HCT116 (cell line): ENCODE measurements around the gene ODF4. TPM values are rescaled to one million over a fixed set of nuclear protein-coding genes. Genes with fewer than 3 reads are reported as not detected.

Experiments
- ATAC-seq: fragments of 200-7000 bp; cut with Tn5 transposase; 2 replicates; pipeline ENCODE4 v1.9.1; 2020; ENCODE audit warnings: mild to moderate bottlenecking, moderate library complexity
- BruUV-seq: library from RNA; stranded (reverse); fragments of 400-500 nt; replicated peaks from 2 replicates; lab custom pipeline; 2021; lab: Mats Ljungman, UMichigan
- CTCF ChIA-PET: fragments of 300-600 bp; sonication (Branson Sonifier 250); formaldehyde crosslinking; loops from one replicate; lab custom pipeline; 2021; ENCODE audit warnings: antibody characterized with exemption; lab: Charles Lee
- POLR2A ChIA-PET: fragments of 300-600, 350-600 bp; sonication (Branson Sonifier 250); formaldehyde crosslinking; loops from one replicate; lab custom pipeline; 2021; ENCODE audit warnings: antibody characterized with exemption; lab: Charles Lee
- RAD21 ChIA-PET, 2 experiments: fragments of 300-600 bp; sonication (Branson Sonifier 250); formaldehyde crosslinking; loops; one replicate each; lab custom pipeline; 2023; ENCODE audit warnings: low total read pairs in 2 of 2; ENCODE audit not compliant: uncharacterized antibody in 2 of 2, unreplicated experiment in 2 of 2, low non-redundant PET in 1 of 2; lab: Charles Lee
- DNase-seq: peaks from one replicate; pipeline ENCODE4 v3.0.0-alpha.2; 2010; ENCODE audit warnings: low read depth, low spot score
- H2AFZ ChIP-seq: fragments of 200-600 bp; shearing (Covaris generic), sonication (generic); 2 replicates; pipeline ENCODE4 v1.6.1; 2017; ENCODE audit warnings: low read depth, mixed run types, mixed read lengths, antibody characterized with exemption, low read length; ENCODE audit not compliant: poor library complexity, severe bottlenecking
- H3K27ac ChIP-seq: 2 replicates; pipeline ENCODE4 v1.5.1; 2012; ENCODE audit warnings: low read depth, low read length
- H3K27me3 ChIP-seq: fragments of 200-600 bp; sonication (generic); 2 replicates; pipeline ENCODE4 v1.6.1; 2016; ENCODE audit warnings: mixed run types, low read length, mixed read lengths; ENCODE audit not compliant: insufficient read depth
- H3K36me3 ChIP-seq, 2 experiments: fragments of 200-500 bp in 1 of 2; fragments of 200-600 bp in 1 of 2; sonication (Bioruptor generic) in 1 of 2; sonication (generic) in 1 of 2; 2 replicates each; pipeline versions ENCODE4 v1.5.1 to v1.6.1; 2014 to 2016; ENCODE audit warnings: low read length in 2 of 2, inconsistent platforms in 1 of 2, mixed read lengths in 1 of 2, mixed run types in 1 of 2; ENCODE audit not compliant: insufficient read depth in 2 of 2, control insufficient read depth in 1 of 2
- H3K4me1 ChIP-seq, 2 experiments: fragments of 200-600 bp in 1 of 2; sonication (generic) in 1 of 2; 2 replicates each; pipeline versions ENCODE4 v1.5.1 to v1.6.1; 2012 to 2017; ENCODE audit warnings: low read length in 2 of 2, inconsistent platforms in 1 of 2, mild to moderate bottlenecking in 1 of 2, mixed read lengths in 1 of 2, mixed run types in 1 of 2, moderate library complexity in 1 of 2; ENCODE audit not compliant: insufficient read depth in 2 of 2, control insufficient read depth in 1 of 2
- H3K4me2 ChIP-seq: fragments of 200-600 bp; sonication (generic); 2 replicates; pipeline ENCODE4 v1.6.1; 2017; ENCODE audit warnings: mixed run types, low read length, mixed read lengths
- H3K4me3 ChIP-seq, 2 experiments: fragments of 200-600 bp in 1 of 2; sonication (generic) in 1 of 2; replicated peaks in 1 of 2; 2 replicates each; pipeline ENCODE4 v1.5.1; 2011 to 2016; ENCODE audit warnings: low read length in 2 of 2, control low read depth in 1 of 2, low read depth in 1 of 2, mild to moderate bottlenecking in 1 of 2, mixed read lengths in 1 of 2, mixed run types in 1 of 2
- H3K79me2 ChIP-seq: fragments of 200-600 bp; sonication (generic); 2 replicates; pipeline ENCODE4 v1.6.1; 2017; ENCODE audit warnings: mild to moderate bottlenecking, mixed run types, low read length, moderate library complexity, mixed read lengths; ENCODE audit not compliant: insufficient read depth
- H3K9ac ChIP-seq: fragments of 200-600 bp; sonication (generic); 2 replicates; pipeline ENCODE4 v1.6.1; 2016; ENCODE audit warnings: low read length, mixed read lengths
- H3K9me2 ChIP-seq: fragments of 200-600 bp; sonication (generic), shearing (Covaris generic); 2 replicates; pipeline ENCODE4 v1.6.1; 2017; ENCODE audit warnings: mixed run types, mild to moderate bottlenecking, moderate library complexity; ENCODE audit not compliant: insufficient read depth
- H3K9me3 ChIP-seq, 2 experiments: fragments of 200-500 bp in 1 of 2; fragments of 200-600 bp in 1 of 2; sonication (Bioruptor generic) in 1 of 2; sonication (generic) in 1 of 2; 2 replicates each; pipeline ENCODE4 v1.6.1; 2014 to 2017; ENCODE audit warnings: low read length in 2 of 2, mixed read lengths in 2 of 2, inconsistent platforms in 1 of 2, low read depth in 1 of 2, mild to moderate bottlenecking in 1 of 2, mixed run types in 1 of 2, moderate library complexity in 1 of 2; ENCODE audit not compliant: control insufficient read depth in 1 of 2, insufficient read depth in 1 of 2
- H4K20me1 ChIP-seq: fragments of 200-600 bp; sonication (generic), shearing (Covaris generic); 2 replicates; pipeline ENCODE4 v1.6.1; 2017; ENCODE audit warnings: mixed run types, mild to moderate bottlenecking, moderate library complexity; ENCODE audit not compliant: insufficient read depth
- CTCF ChIP-seq, 3 experiments: fragments of 200-600 bp in 1 of 3; sonication (generic) in 1 of 3; IDR thresholded peaks in 2 of 3; conservative IDR thresholded peaks in 1 of 3; 2 replicates each; pipeline ENCODE4 v1.5.1; 2012 to 2017; ENCODE audit warnings: low read depth in 2 of 3, low read length in 2 of 3, antibody characterized with exemption in 1 of 3, borderline replicate concordance in 1 of 3, control low read depth in 1 of 3, mild to moderate bottlenecking in 1 of 3, mixed read lengths in 1 of 3, mixed run types in 1 of 3, moderate library complexity in 1 of 3; ENCODE audit not compliant: insufficient read depth in 1 of 3
- EGR1 ChIP-seq: IDR thresholded peaks from 2 replicates; pipeline ENCODE4 v1.6.1; 2012; ENCODE audit warnings: low read depth
- ELF1 ChIP-seq: IDR thresholded peaks from 2 replicates; pipeline ENCODE4 v1.6.1; 2012; ENCODE audit warnings: low read depth, borderline replicate concordance
- EZH2phosphoT487 ChIP-seq: fragments of 200-600 bp; IDR thresholded peaks from 2 replicates; pipeline ENCODE4 v1.6.1; 2018; ENCODE audit warnings: antibody characterized with exemption, borderline replicate concordance
- FOSL1 ChIP-seq: IDR thresholded peaks from 2 replicates; pipeline ENCODE4 v1.6.1; 2012; ENCODE audit warnings: low read depth
- JUND ChIP-seq: IDR thresholded peaks from 2 replicates; pipeline ENCODE4 v1.6.1; 2012
- POLR2A ChIP-seq: IDR thresholded peaks from 2 replicates; pipeline ENCODE4 v1.7.0; 2011; ENCODE audit warnings: borderline replicate concordance; ENCODE audit not compliant: insufficient read depth, insufficient read length; ENCODE audit errors: extremely low read depth
- POLR2AphosphoS5 ChIP-seq: IDR thresholded peaks from 2 replicates; pipeline ENCODE4 v1.6.1; 2011; ENCODE audit warnings: mild to moderate bottlenecking, low read depth, low read length, moderate library complexity
- SIN3A ChIP-seq: IDR thresholded peaks from 2 replicates; pipeline ENCODE4 v1.6.1; 2012; ENCODE audit warnings: low read depth
- SP1 ChIP-seq: IDR thresholded peaks from 2 replicates; pipeline ENCODE4 v1.6.1; 2012; ENCODE audit warnings: low read depth
- SRF ChIP-seq: IDR thresholded peaks from 2 replicates; pipeline ENCODE4 v1.6.1; 2012; ENCODE audit warnings: low read depth
- YY1 ChIP-seq: IDR thresholded peaks from 2 replicates; pipeline ENCODE4 v1.6.1; 2011; ENCODE audit warnings: low read length, low read depth, moderate library complexity, mild to moderate bottlenecking; ENCODE audit not compliant: insufficient replicate concordance; ENCODE audit errors: extremely low read depth
- ZFX ChIP-seq: fragments of 450-650 bp; IDR thresholded peaks from 2 replicates; pipeline ENCODE4 v1.6.1; 2017
- ZNF274 ChIP-seq: fragments of 200-500 bp; sonication (Bioruptor generic); IDR thresholded peaks from 2 replicates; pipeline ENCODE4 v1.6.1; 2014; ENCODE audit warnings: mild to moderate bottlenecking, low read depth, low read length, inconsistent platforms
- intact Hi-C: fragments of 100-400 bp; cut with micrococcal nuclease; formaldehyde crosslinking; loops from 2 replicates; pipeline ENCODE4 v1.10.0; 2022
- total RNA-seq: library from RNA; stranded (reverse); gene quantifications from one replicate; pipeline ENCODE4 v1.2.1, GENCODE V29; 2021; ENCODE audit not compliant: unreplicated experiment
- TF ChIP-seq, protein P1 (sequence below): IDR thresholded peaks from 2 replicates; pipeline ENCODE4 v1.6.1; 2012
- TF ChIP-seq, protein P2 (sequence below): IDR thresholded peaks from 2 replicates; pipeline ENCODE4 v1.6.1; 2011; ENCODE audit warnings: mild to moderate bottlenecking, low read length, moderate library complexity; ENCODE audit not compliant: insufficient replicate concordance; ENCODE audit errors: extremely low read depth

ODF4 gene
- total RNA-seq, 1 experiment from 2014 or later: not detected

DNA sequence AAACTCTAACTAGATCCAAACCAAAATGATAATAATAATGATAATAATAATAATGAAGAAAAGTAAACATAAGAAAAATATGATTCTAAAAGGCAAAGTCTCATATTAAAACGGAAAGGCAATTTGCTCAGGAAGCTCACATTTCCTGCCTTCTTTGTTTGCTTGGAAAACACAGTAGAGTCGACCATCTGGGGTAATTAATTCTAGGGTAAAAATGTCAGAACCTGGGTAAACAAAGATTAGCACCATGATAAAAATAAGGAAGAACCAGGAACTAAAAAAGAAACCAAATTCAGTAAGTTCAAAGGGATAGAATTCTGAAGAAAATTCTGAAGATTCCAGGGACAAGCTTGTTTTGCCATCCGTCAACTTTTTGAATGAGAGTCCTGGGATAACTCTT lies 20.6 kb downstream of the ODF4 start:
- no peak overlapping the region for H3K4me2 ChIP-seq
- H3K27ac ChIP-seq: no peak overlapping the region
- no peak overlapping the region for H3K9ac ChIP-seq
- no TSS peak for BruUV-seq
- no peaks in the 10 kb centered on the region for H3K9me2 ChIP-seq
- ATAC-seq (no peak), DNase-seq (no peak)
- no peak overlapping the region for H2AFZ ChIP-seq
- ChIA-PET CTCF (interaction anchor here (1.0 kb wide), 1 partner anchor 300 kb away, joined by 3 read pairs; no protein-coding TSS in a partner anchor), POLR2A (interaction anchor here (1.5 kb wide), 1 partner anchor 17 kb away, joined by 4 read pairs; the partner anchor contains the start of gene KRABD2), RAD21 (no interaction called here)
- no peaks in the 10 kb centered on the region for H3K36me3 ChIP-seq
- peaks cover 0 to 8% of the 10 kb centered on the region in 2 experiments; a peak in 1 of 4 replicates for H3K4me1 ChIP-seq
- no peaks in the 10 kb centered on the region for H3K27me3 ChIP-seq
- no peaks in the 10 kb centered on the region for H3K9me3 ChIP-seq
- H3K79me2 ChIP-seq: no peaks in the 10 kb centered on the region
- H3K4me3 ChIP-seq: no peak overlapping the region
- intact Hi-C loops: no loop called here
- no peaks in the 10 kb centered on the region for H4K20me1 ChIP-seq
- no peak for TF ChIP-seq SRF
- TF ChIP-seq JUND: no peak

DNA sequence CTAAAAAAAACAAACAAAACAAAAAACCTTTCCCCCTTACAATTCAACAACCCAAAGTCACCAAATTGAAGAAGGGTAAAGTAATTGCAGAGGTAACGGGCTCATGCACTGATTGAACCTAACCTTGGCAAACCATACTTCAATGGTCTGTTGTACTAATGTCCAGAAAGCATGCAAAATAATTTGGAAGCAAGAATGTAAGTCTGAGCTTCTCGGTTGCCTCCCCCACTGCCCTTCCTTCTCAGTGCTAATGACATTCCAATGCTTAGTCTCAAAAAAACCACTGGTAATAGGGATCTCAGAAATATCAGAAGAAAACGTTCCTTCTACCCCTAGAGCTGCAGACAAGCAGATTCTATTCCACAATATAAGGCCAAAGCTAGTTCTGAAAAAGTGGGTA lies 21.1 kb downstream of the ODF4 start:
- Histone ChIP-seq H3K27me3 (no peaks in the 10 kb centered on the region), H3K79me2 (no peaks in the 10 kb centered on the region), H3K4me3 (no peak overlapping the region), H3K36me3 (no peaks in the 10 kb centered on the region), H3K9ac (no peak overlapping the region), H3K27ac (no peak overlapping the region), H3K9me2 (no peaks in the 10 kb centered on the region), H3K9me3 (no peaks in the 10 kb centered on the region), H3K4me2 (no peak overlapping the region), H3K4me1 (peaks cover 0 to 8% of the 10 kb centered on the region in 2 experiments; a peak in 1 of 4 replicates), H2AFZ (no peak overlapping the region), H4K20me1 (no peaks in the 10 kb centered on the region)
- no peak for ATAC-seq
- DNase-seq: no peak
- RAD21 ChIA-PET: no interaction called here
- BruUV-seq: no TSS peak
- POLR2A ChIA-PET: interaction anchor here (1.5 kb wide), 1 partner anchor 16 kb away, joined by 4 read pairs; the partner anchor contains the start of gene KRABD2
- TF ChIP-seq ELF1: no peak
- no peak for TF ChIP-seq EZH2phosphoT487
- TF ChIP-seq ZNF274: no peak
- TF ChIP-seq, protein P1, sequence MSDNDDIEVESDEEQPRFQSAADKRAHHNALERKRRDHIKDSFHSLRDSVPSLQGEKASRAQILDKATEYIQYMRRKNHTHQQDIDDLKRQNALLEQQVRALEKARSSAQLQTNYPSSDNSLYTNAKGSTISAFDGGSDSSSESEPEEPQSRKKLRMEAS: no peak
- TF ChIP-seq, protein P2, sequence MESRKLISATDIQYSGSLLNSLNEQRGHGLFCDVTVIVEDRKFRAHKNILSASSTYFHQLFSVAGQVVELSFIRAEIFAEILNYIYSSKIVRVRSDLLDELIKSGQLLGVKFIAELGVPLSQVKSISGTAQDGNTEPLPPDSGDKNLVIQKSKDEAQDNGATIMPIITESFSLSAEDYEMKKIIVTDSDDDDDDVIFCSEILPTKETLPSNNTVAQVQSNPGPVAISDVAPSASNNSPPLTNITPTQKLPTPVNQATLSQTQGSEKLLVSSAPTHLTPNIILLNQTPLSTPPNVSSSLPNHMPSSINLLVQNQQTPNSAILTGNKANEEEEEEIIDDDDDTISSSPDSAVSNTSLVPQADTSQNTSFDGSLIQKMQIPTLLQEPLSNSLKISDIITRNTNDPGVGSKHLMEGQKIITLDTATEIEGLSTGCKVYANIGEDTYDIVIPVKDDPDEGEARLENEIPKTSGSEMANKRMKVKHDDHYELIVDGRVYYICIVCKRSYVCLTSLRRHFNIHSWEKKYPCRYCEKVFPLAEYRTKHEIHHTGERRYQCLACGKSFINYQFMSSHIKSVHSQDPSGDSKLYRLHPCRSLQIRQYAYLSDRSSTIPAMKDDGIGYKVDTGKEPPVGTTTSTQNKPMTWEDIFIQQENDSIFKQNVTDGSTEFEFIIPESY: no peak
- TF ChIP-seq CTCF (IDR thresholded peaks at IDR 0.05 in 2 of 3, conservative IDR thresholded peaks at IDR 0.05 in 1 of 3; ENCODE audit: borderline replicate concordance in 1 of 3, insufficient read depth in 1 of 3, low read depth in 2 of 3, low read length in 2 of 3): no peak
- no peak for TF ChIP-seq YY1
- TF ChIP-seq SIN3A: no peak
- no peak for TF ChIP-seq POLR2A
- no peak for TF ChIP-seq ZFX
- no peak for TF ChIP-seq SP1
- no peak for TF ChIP-seq POLR2AphosphoS5
- TF ChIP-seq EGR1: no peak
- TF ChIP-seq FOSL1: no peak
- intact Hi-C loops: no loop called here
- CTCF ChIA-PET: interaction anchor here (1.0 kb wide), 1 partner anchor 300 kb away, joined by 3 read pairs; no protein-coding TSS in a partner anchor
